ENCODE results near the gene CHIA. TPM values are rescaled to one million over a fixed set of nuclear protein-coding genes. Genes with fewer than 3 reads are reported as not detected.

CHIA gene
- total and polyA plus RNA-seq, 2 of the 8 experiments (the other 6 are each of a cell fraction or from before 2014, with no cell fraction given) = not detected

GRCh38 chr1:111285879-111286278 lies 4.8 kb upstream of the CHIA start:
- Histone ChIP-seq H4K20me1 (replicated peaks in 1 of 2; ENCODE audit: control insufficient read depth in 1 of 2, insufficient read depth in 2 of 2, low read length in 2 of 2) (no peaks in the 10 kb centered on the region), H3K56ac (replicated peaks; ENCODE audit: insufficient read length, low read depth, low read length) (no peak overlapping the region), H3K4me1 (replicated peaks in 1 of 4; ENCODE audit: control insufficient read depth in 3 of 4, insufficient read depth in 4 of 4, low read length in 3 of 4) (no peaks in the 10 kb centered on the region), H2AFZ (ENCODE audit: low read length) (no peak overlapping the region), H3K9me3 (ENCODE audit: insufficient read depth in 2 of 2, low read depth in 1 of 2, low read length in 1 of 2) (no peaks in the 10 kb centered on the region), H2BK12ac (ENCODE audit: low read depth, low read length) (no peak overlapping the region), H2AK5ac (ENCODE audit: low read depth, low read length) (no peak overlapping the region), H4K8ac (ENCODE audit: extremely low read depth, insufficient read depth, low read length) (no peak overlapping the region), H3K27me3 (replicated peaks in 1 of 4; ENCODE audit: control insufficient read depth in 3 of 4, extremely low read depth in 1 of 4, insufficient read depth in 3 of 4, low read length in 3 of 4) (no peaks in the 10 kb centered on the region), H3K79me1 (ENCODE audit: low read depth, low read length) (no peaks in the 10 kb centered on the region), H2BK5ac (ENCODE audit: low read depth, low read length) (no peak overlapping the region), H3K36me3 (ENCODE audit: control insufficient read depth in 2 of 4, insufficient read depth in 4 of 4, low read length in 3 of 4) (no peaks in the 10 kb centered on the region), H2BK120ac (replicated peaks; ENCODE audit: low read depth, low read length) (no peak overlapping the region), H3K4me3 (ENCODE audit: extremely low read depth in 1 of 4, insufficient read depth in 2 of 4, low read depth in 3 of 4, low read length in 4 of 4) (no peak overlapping the region), H3K4ac (replicated peaks; ENCODE audit: insufficient read length, low read depth, low read length) (no peak overlapping the region), H3K4me2 (ENCODE audit: insufficient read depth in 1 of 2, low read depth in 2 of 2, low read length in 2 of 2) (no peak overlapping the region), H3K27ac (ENCODE audit: low read depth, low read length) (no peak overlapping the region), H3K9ac (replicated peaks in 1 of 4; ENCODE audit: extremely low read depth in 1 of 4, low read depth in 3 of 4, low read length in 3 of 4) (no peak overlapping the region), H4K5ac (ENCODE audit: insufficient read length, low read depth, low read length) (no peak overlapping the region), H2BK15ac (ENCODE audit: low read length) (no peak overlapping the region), H4K91ac (replicated peaks; ENCODE audit: insufficient read length, low read length) (no peak overlapping the region), H3K23ac (ENCODE audit: insufficient read length) (no peak overlapping the region), H3K23me2 (ENCODE audit: low read depth, low read length) (no peaks in the 10 kb centered on the region), H3K79me2 (ENCODE audit: control insufficient read depth in 1 of 2, insufficient read depth in 2 of 2, low read length in 2 of 2) (no peaks in the 10 kb centered on the region), H3K14ac (ENCODE audit: insufficient read length) (no peak overlapping the region), H3K18ac (ENCODE audit: extremely low read depth, low read length) (no peak overlapping the region), H2BK20ac (ENCODE audit: low read length) (no peak overlapping the region)
- POLR2A ChIA-PET (ENCODE audit: partially characterized antibody) = no interaction called here
- CTCF ChIA-PET (ENCODE audit: partially characterized antibody) = interaction anchor here (1.1 to 1.7 kb wide), 2 partner anchors 11 to 14 kb away, joined by 3 to 6 read pairs; no protein-coding TSS in a partner anchor
- WGBS, 2 experiments (ENCODE audit: extremely low coverage in 1 of 2, insufficient coverage in 1 of 2, insufficient read length in 1 of 2, insufficient replicate concordance in 2 of 2, low coverage in 1 of 2, low lambda C conversion rate in 2 of 2, missing lambda C conversion rate in 1 of 2) = 91% methylated on average over 2 of the region's 2 CpGs; no CpG with 5 or more reads in 1 of the 2 experiments
- TF ChIP-seq POLR2AphosphoS5 (IDR thresholded peaks at IDR 0.05; ENCODE audit: low read depth, low read length) = no peak
- TF ChIP-seq TBP (IDR thresholded peaks at IDR 0.05; ENCODE audit: low read depth, low read length) = no peak
- no peak for TF ChIP-seq GABPA (IDR thresholded peaks at IDR 0.05; ENCODE audit: borderline replicate concordance, insufficient read depth, low read length)
- TF ChIP-seq TAF1 (IDR thresholded peaks at IDR 0.05; ENCODE audit: low read depth, low read length) = no peak
- TF ChIP-seq BCL11A (IDR thresholded peaks at IDR 0.05; ENCODE audit: low read depth in 2 of 2, low read length in 2 of 2) = no peak
- no peak for TF ChIP-seq CTCF (IDR thresholded peaks at IDR 0.05; ENCODE audit: control extremely low read depth in 1 of 3, insufficient read depth in 1 of 3, low read depth in 1 of 3, low read length in 3 of 3)
- TF ChIP-seq TCF12 (IDR thresholded peaks at IDR 0.05; ENCODE audit: low read depth, low read length) = no peak
- no peak for TF ChIP-seq SP4 (IDR thresholded peaks at IDR 0.05; ENCODE audit: low read length)
- no peak for TF ChIP-seq NRF1 (IDR thresholded peaks at IDR 0.05; ENCODE audit: low read depth, low read length)
- TF ChIP-seq GTF2F1 (IDR thresholded peaks at IDR 0.05; ENCODE audit: borderline replicate concordance, low read depth, low read length) = no peak
- TF ChIP-seq CEBPB (IDR thresholded peaks at IDR 0.05; ENCODE audit: low read depth, low read length) = no peak
- no peak for DNase-seq (ENCODE audit: low read depth in 1 of 2, low spot score in 2 of 2)
- no peak for FAIRE-seq
